ENCODE measurements around the gene STXBP4. TPM values are rescaled to one million over a fixed set of nuclear protein-coding genes. Genes with fewer than 3 reads are reported as not detected.

STXBP4 gene
- polyA plus RNA-seq, 1 donor (not counting 4 experiments of a cell fraction or from before 2014, with no cell fraction given), result 4.2 TPM

- H3K4me3 ChIP-seq (ENCODE audit: control insufficient read depth in 2 of 3, extremely low read depth in 1 of 3, insufficient read depth in 2 of 3, low read depth in 1 of 3, low read length in 3 of 3), result no peak overlapping the region
- H3K9me1 ChIP-seq (ENCODE audit: control insufficient read depth, extremely low read depth, insufficient read depth, low read length), result no peaks in the 10 kb centered on the region
- no peak for DNase-seq (ENCODE audit: low read depth, low spot score)
- H4K20me1 ChIP-seq (ENCODE audit: control insufficient read depth, extremely low read depth, insufficient read depth, low read length), result no peaks in the 10 kb centered on the region
- H2AFZ ChIP-seq (ENCODE audit: control insufficient read depth, low read length), result no peak overlapping the region
- no peaks in the 10 kb centered on the region for H3K27me3 ChIP-seq (ENCODE audit: control insufficient read depth, extremely low read depth, insufficient read depth, low read length)
- no peaks in the 10 kb centered on the region for H3K4me1 ChIP-seq (ENCODE audit: control insufficient read depth, extremely low read depth, insufficient read depth, low read length)
- no peak overlapping the region for H3K27ac ChIP-seq (ENCODE audit: control insufficient read depth, insufficient read depth, low read length)
- no peak for FAIRE-seq
- no peak overlapping the region for H3K4me2 ChIP-seq (ENCODE audit: control insufficient read depth, extremely low read depth, insufficient read depth, low read depth, low read length)
- H3K9ac ChIP-seq (ENCODE audit: control insufficient read depth, extremely low read depth, insufficient read depth, low read length), result no peak overlapping the region
- TF ChIP-seq EZH2 (IDR thresholded peaks at IDR 0.05; ENCODE audit: low read length), result no peak
- TF ChIP-seq CTCF (optimal IDR thresholded peaks at IDR 0.05 in 1 of 3, IDR thresholded peaks at IDR 0.05 in 1 of 3, conservative IDR thresholded peaks at IDR 0.05 in 1 of 3; ENCODE audit: extremely low read depth in 1 of 3, insufficient read depth in 2 of 3, low read length in 3 of 3), result no peak
- dilution Hi-C loops (cut with MboI; ENCODE audit: extremely low pct_ligation_motif_present, low sequenced_read_pairs), result no loop called here
- H3K36me3 ChIP-seq (ENCODE audit: control insufficient read depth in 2 of 2, extremely low read depth in 1 of 2, insufficient read depth in 2 of 2, low read length in 2 of 2), result no peaks in the 10 kb centered on the region
- no peaks in the 10 kb centered on the region for H3K79me2 ChIP-seq (ENCODE audit: control insufficient read depth, insufficient read depth, low read length)
- H3K9me3 ChIP-seq (ENCODE audit: control insufficient read depth, low read depth, low read length), result no peaks in the 10 kb centered on the region
Observed at GRCh38 chr17:55038291-55038690, 69.7 kb downstream of the STXBP4 start.

- no peak overlapping the region for H3K4me3 ChIP-seq (ENCODE audit: control insufficient read depth in 2 of 3, extremely low read depth in 1 of 3, insufficient read depth in 2 of 3, low read depth in 1 of 3, low read length in 3 of 3)
- no peaks in the 10 kb centered on the region for H3K9me3 ChIP-seq (ENCODE audit: control insufficient read depth, low read depth, low read length)
- no peaks in the 10 kb centered on the region for H3K79me2 ChIP-seq (ENCODE audit: control insufficient read depth, insufficient read depth, low read length)
- H4K20me1 ChIP-seq (ENCODE audit: control insufficient read depth, extremely low read depth, insufficient read depth, low read length), result no peaks in the 10 kb centered on the region
- DNase-seq (ENCODE audit: low read depth, low spot score), result no peak
- no peak overlapping the region for H3K4me2 ChIP-seq (ENCODE audit: control insufficient read depth, extremely low read depth, insufficient read depth, low read depth, low read length)
- H2AFZ ChIP-seq (ENCODE audit: control insufficient read depth, low read length), result no peak overlapping the region
- no peak overlapping the region for H3K9ac ChIP-seq (ENCODE audit: control insufficient read depth, extremely low read depth, insufficient read depth, low read length)
- no peak for TF ChIP-seq CTCF (optimal IDR thresholded peaks at IDR 0.05 in 1 of 3, IDR thresholded peaks at IDR 0.05 in 1 of 3, conservative IDR thresholded peaks at IDR 0.05 in 1 of 3; ENCODE audit: extremely low read depth in 1 of 3, insufficient read depth in 2 of 3, low read length in 3 of 3)
- TF ChIP-seq EZH2 (IDR thresholded peaks at IDR 0.05; ENCODE audit: low read length), result no peak
- H3K4me1 ChIP-seq (ENCODE audit: control insufficient read depth, extremely low read depth, insufficient read depth, low read length), result no peaks in the 10 kb centered on the region
- dilution Hi-C loops (cut with MboI; ENCODE audit: extremely low pct_ligation_motif_present, low sequenced_read_pairs), result no loop called here
- no peaks in the 10 kb centered on the region for H3K36me3 ChIP-seq (ENCODE audit: control insufficient read depth in 2 of 2, extremely low read depth in 1 of 2, insufficient read depth in 2 of 2, low read length in 2 of 2)
- no peak for FAIRE-seq
- H3K9me1 ChIP-seq (ENCODE audit: control insufficient read depth, extremely low read depth, insufficient read depth, low read length), result no peaks in the 10 kb centered on the region
- H3K27me3 ChIP-seq (ENCODE audit: control insufficient read depth, extremely low read depth, insufficient read depth, low read length), result no peaks in the 10 kb centered on the region
- no peak overlapping the region for H3K27ac ChIP-seq (ENCODE audit: control insufficient read depth, insufficient read depth, low read length)
Observed at GRCh38 chr17:55040611-55041010, 72.0 kb downstream of the STXBP4 start.
